Esophagus muscularis mucosa (tissue), 4 donors: ENCODE data around the gene NOTO. TPM values are rescaled to one million over a fixed set of nuclear protein-coding genes. Genes with fewer than 3 reads are reported as not detected.
"Not testable (repeated sequence)": the region's sequence is repeated elsewhere in the genome, so short reads cannot be mapped to it uniquely, and the experiment has no call there.

Experiments
- DNase-seq: peaks from one replicate; pipeline ENCODE4 v3.0.0-alpha.2; 2017; ENCODE audit errors: extremely low spot score
- H3K27ac ChIP-seq, 4 donors: fragments of 200-600 bp; sonication (generic); replicated peaks in 1 of 4; 1 replicate in 3 of 4; 2 replicates in 1 of 4; pipeline ENCODE4 v1.5.1; 2016 to 2019; ENCODE audit warnings: mild to moderate bottlenecking in 1 of 4
- H3K27me3 ChIP-seq, 4 donors: fragments of 200-600 bp; sonication (generic); one replicate each; pipeline versions ENCODE4 v1.5.1 to v1.6.0; 2016 to 2019
- H3K36me3 ChIP-seq, 4 donors: fragments of 200-600 bp; sonication (generic); one replicate each; pipeline ENCODE4 v1.5.1; 2016 to 2019
- H3K4me1 ChIP-seq, 4 donors: fragments of 200-600 bp; sonication (generic); one replicate each; pipeline ENCODE4 v1.5.1; 2016 to 2019
- H3K4me3 ChIP-seq, 4 donors: fragments of 200-600 bp; sonication (generic); 1 replicate in 2 of 4; 2 replicates in 2 of 4; pipeline ENCODE4 v1.5.1; 2016 to 2019; ENCODE audit warnings: mild to moderate bottlenecking in 4 of 4, moderate library complexity in 1 of 4
- H3K9me3 ChIP-seq, 4 donors: fragments of 200-600 bp; sonication (generic); 1 replicate in 3 of 4; 2 replicates in 1 of 4; pipeline ENCODE4 v1.5.1; 2016 to 2019
- EP300 ChIP-seq: sonication (generic); formaldehyde crosslinking; IDR thresholded peaks from one replicate; pipeline ENCODE4 v1.6.1; 2017; ENCODE audit warnings: antibody characterized with exemption
- POLR2A ChIP-seq: fragments of 450-650 bp; IDR thresholded peaks from one replicate; pipeline ENCODE4 v1.6.1; 2017; ENCODE audit warnings: antibody characterized with exemption, moderate library complexity, mild to moderate bottlenecking, low read depth
- POLR2AphosphoS5 ChIP-seq, 2 donors: sonication (generic); formaldehyde crosslinking; IDR thresholded peaks; one replicate each; pipeline ENCODE4 v1.6.1; 2017; ENCODE audit warnings: antibody characterized with exemption in 2 of 2
- WGBS: methylation state at CpG from one replicate; pipeline ENCODE4 v1.1.5; 2018; 5-methylcytosine and 5-hydroxymethylcytosine counted together
- intact Hi-C: fragments of 100-400 bp; cut with DNase I; formaldehyde crosslinking; loops from one replicate; pipeline ENCODE4 v1.15.1; 2023
- total RNA-seq, 4 donors: library from RNA; depleted of rRNA; stranded (reverse); fragments of >200 nt; gene quantifications; one replicate each; pipeline versions ENCODE4 v1.1.0 to v1.2.1, GENCODE V29; 2016
- TF ChIP-seq, protein P1 (sequence below), 3 experiments: fragments of 200-600 bp in 2 of 3; fragments of 450-650 bp in 1 of 3; sonication (generic) in 2 of 3; IDR thresholded peaks; one replicate each; pipeline ENCODE4 v1.5.1; 2017 to 2019; ENCODE audit warnings: antibody characterized with exemption in 3 of 3, mild to moderate bottlenecking in 2 of 3, moderate library complexity in 1 of 3

NOTO gene
- total RNA-seq, 4 donors from 2014 or later = not detected

DNA sequence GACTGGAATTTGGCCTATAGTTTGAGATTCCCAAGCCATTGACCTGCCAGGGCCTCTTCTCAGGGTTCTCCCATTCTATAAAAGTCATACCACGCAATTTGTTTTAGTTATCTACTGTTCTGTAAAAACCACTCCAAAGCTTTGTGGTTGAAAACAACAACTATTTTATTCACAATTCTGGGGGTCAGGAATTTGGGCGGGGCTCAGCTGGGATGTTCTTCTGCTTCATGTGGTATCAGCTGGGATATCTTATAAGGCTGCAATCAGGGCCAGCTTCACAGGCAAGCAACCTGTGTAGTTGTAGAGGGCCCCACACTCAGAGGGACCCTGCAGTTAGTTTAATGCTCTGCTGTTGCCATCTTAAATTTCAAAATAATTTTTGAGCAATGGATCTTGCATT is 16.4 kb upstream of the NOTO start:
- 70% methylated on average over 2 of the region's 2 CpGs for WGBS
- H3K27me3 ChIP-seq = peaks cover 0 to 25% (median 0%) of the 10 kb centered on the region in 4 donors
- H3K36me3 ChIP-seq = no peaks in the 10 kb centered on the region
- no peak for TF ChIP-seq EP300
- no peak for TF ChIP-seq POLR2A
- TF ChIP-seq, protein P1, sequence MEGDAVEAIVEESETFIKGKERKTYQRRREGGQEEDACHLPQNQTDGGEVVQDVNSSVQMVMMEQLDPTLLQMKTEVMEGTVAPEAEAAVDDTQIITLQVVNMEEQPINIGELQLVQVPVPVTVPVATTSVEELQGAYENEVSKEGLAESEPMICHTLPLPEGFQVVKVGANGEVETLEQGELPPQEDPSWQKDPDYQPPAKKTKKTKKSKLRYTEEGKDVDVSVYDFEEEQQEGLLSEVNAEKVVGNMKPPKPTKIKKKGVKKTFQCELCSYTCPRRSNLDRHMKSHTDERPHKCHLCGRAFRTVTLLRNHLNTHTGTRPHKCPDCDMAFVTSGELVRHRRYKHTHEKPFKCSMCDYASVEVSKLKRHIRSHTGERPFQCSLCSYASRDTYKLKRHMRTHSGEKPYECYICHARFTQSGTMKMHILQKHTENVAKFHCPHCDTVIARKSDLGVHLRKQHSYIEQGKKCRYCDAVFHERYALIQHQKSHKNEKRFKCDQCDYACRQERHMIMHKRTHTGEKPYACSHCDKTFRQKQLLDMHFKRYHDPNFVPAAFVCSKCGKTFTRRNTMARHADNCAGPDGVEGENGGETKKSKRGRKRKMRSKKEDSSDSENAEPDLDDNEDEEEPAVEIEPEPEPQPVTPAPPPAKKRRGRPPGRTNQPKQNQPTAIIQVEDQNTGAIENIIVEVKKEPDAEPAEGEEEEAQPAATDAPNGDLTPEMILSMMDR (IDR thresholded peaks at IDR 0.05) = no peak
- TF ChIP-seq POLR2AphosphoS5 (IDR thresholded peaks at IDR 0.05) = no peak
- H3K4me3 ChIP-seq = no peak overlapping the region
- H3K27ac ChIP-seq = no peak overlapping the region
- H3K9me3 ChIP-seq = peaks cover 0 to 11% (median 7%) of the 10 kb centered on the region in 4 donors
- no peaks in the 10 kb centered on the region for H3K4me1 ChIP-seq
- intact Hi-C loops = no loop called here
- DNase-seq = no peak

DNA sequence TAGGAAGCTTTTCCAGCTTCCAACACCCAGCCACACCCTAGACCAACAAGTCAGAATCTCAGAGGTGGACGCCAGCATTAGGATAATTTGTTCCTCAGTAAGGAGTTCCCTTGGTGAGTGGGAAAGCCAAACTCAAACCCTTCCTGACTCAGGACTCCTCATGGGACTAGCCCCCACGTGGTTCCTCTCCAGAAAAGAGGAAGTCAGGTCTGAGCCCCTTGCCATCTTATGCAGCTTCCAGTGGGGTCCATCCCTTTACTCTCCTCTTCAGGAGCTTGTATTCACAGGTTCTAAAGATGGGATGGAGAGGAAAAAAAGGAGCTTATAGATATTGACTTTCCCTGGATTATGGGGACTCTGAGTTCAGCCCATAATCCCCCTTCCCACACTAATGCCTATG is 14.8 kb upstream of the NOTO start:
- WGBS = 57% methylated on average over 2 of the region's 2 CpGs
- H3K36me3 ChIP-seq = no peaks in the 10 kb centered on the region

DNA sequence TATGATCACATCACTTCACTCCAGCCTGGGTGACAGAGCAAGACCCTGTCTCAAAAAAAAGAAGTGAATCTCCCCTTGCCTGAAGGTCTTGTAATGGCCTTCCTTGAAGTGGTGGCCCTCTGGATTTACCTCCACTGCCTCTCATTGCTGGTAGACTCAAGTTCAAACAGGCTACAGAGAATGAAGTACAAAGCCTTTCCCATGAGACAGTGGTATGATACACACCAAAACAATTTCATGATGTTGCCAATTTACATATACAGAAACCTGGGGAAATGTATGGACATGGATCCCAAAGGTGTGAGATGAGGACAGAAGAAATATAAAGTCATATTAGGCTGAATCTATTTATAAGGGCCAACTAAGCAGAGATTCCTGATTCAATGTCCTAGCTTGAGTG is 4.8 kb upstream of the NOTO start:
- no peaks in the 10 kb centered on the region for H3K9me3 ChIP-seq
- no peak overlapping the region for H3K4me3 ChIP-seq
- intact Hi-C loops = no loop called here
- no peak for DNase-seq
- no peak overlapping the region for H3K27ac ChIP-seq
- TF ChIP-seq EP300 (no peak), POLR2AphosphoS5 (IDR thresholded peaks at IDR 0.05) (no peak), POLR2A (no peak)
- TF ChIP-seq, protein P1 (IDR thresholded peaks at IDR 0.05) = no peak
- no peaks in the 10 kb centered on the region for H3K36me3 ChIP-seq
- peaks cover 0 to 72% (median 22%) of the 10 kb centered on the region in 4 donors for H3K27me3 ChIP-seq
- H3K4me1 ChIP-seq = peaks cover 7 to 9% (median 9%) of the 10 kb centered on the region in 4 donors

More for the DNA sequence above, 14.8 kb upstream of the NOTO start:
- no peak for DNase-seq
- Histone ChIP-seq H3K9me3 (peaks cover 0 to 11% (median 7%) of the 10 kb centered on the region in 4 donors), H3K4me1 (no peaks in the 10 kb centered on the region), H3K27me3 (peaks cover 0 to 20% (median 0%) of the 10 kb centered on the region in 4 donors), H3K4me3 (no peak overlapping the region), H3K27ac (no peak overlapping the region)
- intact Hi-C loops = no loop called here
- no peak for TF ChIP-seq POLR2AphosphoS5 (IDR thresholded peaks at IDR 0.05)
- TF ChIP-seq, protein P1 (IDR thresholded peaks at IDR 0.05) = no peak

DNA sequence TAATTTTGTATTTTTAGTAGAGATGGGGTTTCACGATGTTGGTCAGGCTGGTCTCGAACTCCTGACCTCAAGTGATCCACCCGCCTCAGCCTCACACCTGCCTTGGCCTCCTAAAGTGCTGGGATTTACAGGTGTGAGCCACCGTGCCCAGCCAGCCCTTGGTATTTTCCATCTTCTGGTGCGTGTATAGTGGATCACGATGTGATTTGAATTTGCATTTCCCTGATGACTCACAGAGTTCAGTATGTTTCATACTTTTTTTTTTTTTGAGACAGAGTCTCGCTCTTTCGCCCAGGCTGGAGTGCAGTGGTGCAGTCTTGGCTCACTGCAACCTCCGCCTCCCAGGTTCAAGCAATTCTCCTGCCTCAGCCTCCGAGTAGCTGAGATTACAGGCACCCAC is 2.1 kb upstream of the NOTO start:
- intact Hi-C loops, DNase-seq, H3K27ac ChIP-seq, H3K36me3 ChIP-seq, H3K4me3 ChIP-seq, H3K9me3 ChIP-seq: not testable (repeated sequence)
- H3K4me1 ChIP-seq = peaks cover 15 to 18% (median 16%) of the 10 kb centered on the region in 4 donors
- peaks cover 0 to 96% (median 32%) of the 10 kb centered on the region in 4 donors for H3K27me3 ChIP-seq
- 88% methylated on average over 10 of the region's 10 CpGs for WGBS

DNA sequence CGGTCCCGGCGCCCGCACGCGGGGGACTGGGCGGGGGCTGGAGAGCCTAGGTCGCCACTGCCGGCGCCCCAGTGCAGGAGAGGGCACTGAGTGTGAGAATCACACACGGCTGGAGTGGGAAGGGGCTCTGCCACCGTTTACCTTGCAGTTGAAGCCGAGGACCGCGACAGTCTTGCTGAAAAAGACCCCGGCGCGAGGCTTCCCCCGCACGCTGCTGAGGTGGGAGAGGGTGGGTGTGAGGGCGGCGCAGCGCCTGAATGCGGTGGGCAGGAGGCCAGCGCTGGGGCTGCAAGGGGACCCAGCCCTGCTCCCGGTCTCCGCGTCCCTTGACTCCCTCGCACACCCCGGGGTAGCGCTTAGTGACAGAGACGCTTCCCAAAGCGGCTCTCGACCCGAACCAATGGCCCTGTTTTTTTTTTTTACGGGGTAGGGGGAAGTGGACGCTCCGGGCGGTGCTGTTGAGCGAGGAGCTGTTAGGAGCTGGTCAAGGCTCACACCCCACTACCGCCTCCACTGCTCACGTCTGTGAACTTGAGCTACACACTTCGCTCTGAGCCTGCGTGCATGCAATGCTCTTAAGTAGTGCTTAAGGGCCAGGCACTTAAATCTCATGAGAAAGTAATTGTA is 794 bp downstream of the NOTO start:
- intact Hi-C loops = no loop called here
- H3K27me3 ChIP-seq = peaks cover 0 to 88% (median 32%) of the 10 kb centered on the region in 4 donors
- peak overlapping the region; percentile 30 to 48 (median 40) for H3K4me3 ChIP-seq
- TF ChIP-seq POLR2AphosphoS5 (IDR thresholded peaks at IDR 0.05) (no peak), EP300 (no peak), POLR2A (no peak)
- TF ChIP-seq, protein P1 (IDR thresholded peaks at IDR 0.05) = no peak
- H3K9me3 ChIP-seq = no peaks in the 10 kb centered on the region
- peaks cover 15 to 18% (median 16%) of the 10 kb centered on the region in 4 donors for H3K4me1 ChIP-seq
- no peak overlapping the region for H3K27ac ChIP-seq
- DNase-seq = no peak
- no peaks in the 10 kb centered on the region for H3K36me3 ChIP-seq
- WGBS = 8% methylated on average over 12 of the region's 44 CpGs
